HUDEP-2 (cell line): Measurements from ENCODE around the gene PITPNC1.
"Not testable (repeated sequence)": the region's sequence is repeated elsewhere in the genome, so short reads cannot be mapped to it uniquely, and the experiment has no call there.

Experiments used
- DNase-seq, 76 experiments: peaks; one replicate each; lab custom pipeline; 2025; ENCODE audit not compliant: unreplicated experiment in 76 of 76; lab: John Stamatoyannopoulos, UW

PITPNC1 gene

DNA sequence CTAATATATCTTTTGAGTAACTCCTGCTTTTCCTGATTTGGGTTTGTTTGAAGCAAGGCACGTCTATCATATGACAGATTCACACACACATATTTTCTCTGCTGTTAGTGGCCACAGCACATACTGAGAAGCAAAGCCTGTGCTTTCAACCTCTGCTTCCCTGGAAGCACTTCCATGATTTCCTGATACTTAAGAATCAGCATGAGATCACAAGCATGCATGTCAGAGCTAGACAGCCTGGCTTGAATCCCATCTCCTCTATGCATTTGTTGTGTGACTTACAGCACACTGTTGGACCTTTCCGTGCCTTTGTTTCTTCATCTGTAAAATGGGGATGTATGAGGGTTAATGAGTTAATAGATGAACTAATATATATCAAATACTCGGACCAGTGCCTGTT lies 189.6 kb downstream of the PITPNC1 start:
- no peak for DNase-seq

DNA sequence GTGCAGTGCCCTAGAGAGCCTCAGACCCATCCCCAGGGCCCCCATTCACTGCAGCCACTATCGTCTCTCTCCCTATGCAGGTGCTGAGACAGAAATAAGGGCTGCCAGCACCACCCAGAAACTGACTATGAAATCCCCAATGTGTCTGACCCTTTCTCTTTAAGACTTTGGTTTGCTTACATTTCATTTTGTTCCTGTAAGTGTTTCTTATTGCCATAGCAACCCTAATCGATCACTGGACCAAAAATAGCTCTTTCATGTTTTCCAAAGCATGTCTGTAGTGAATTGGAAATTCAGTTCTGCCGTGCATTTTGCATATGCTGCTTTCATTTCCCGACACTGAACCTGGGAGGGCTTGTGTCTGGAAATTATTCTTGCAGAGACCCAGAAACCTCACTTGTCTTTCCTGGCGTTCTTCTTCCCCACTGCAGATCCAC lies 192.0 kb downstream of the PITPNC1 start:
- no peak for DNase-seq

DNA sequence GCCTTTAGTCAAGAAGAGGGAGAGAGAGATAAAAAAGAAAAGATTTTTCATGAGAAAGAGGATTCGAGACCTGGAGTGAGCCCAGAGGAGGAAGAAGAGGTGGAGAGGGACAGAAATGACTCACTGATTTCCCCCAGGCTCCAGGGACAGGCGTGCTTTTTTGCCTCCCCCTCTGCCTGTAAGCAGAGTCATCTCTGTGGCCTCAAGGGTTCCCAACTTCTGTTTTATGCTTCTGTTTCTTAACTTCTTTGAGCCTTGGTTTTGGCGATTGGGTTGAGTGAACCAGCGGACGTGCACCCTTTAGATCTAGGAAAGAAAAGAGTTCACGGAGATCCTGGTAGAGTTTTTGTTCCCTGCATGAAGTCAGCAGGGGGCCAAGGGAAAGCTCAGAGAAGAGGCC lies 192.8 kb downstream of the PITPNC1 start:
- no peak for DNase-seq

DNA sequence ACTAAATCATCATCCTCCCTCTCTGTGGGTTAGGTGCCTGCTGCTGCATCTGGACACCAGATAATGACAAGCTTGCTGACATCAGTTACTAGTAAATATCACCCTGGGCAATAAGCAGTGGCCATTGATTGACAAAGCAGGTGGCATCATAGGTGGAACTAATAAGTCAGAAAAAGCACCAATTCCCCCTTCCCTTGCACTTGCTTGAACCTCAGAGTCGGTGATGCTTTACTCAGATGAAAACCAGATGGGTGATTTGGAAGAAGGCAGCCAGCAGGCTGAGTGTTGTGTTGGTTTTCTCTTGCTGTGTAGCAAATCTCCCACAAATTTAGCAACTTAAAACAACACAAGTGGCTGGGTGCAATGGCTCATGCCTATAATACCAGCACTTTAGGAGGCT lies 193.7 kb downstream of the PITPNC1 start:
- DNase-seq = no peak

DNA sequence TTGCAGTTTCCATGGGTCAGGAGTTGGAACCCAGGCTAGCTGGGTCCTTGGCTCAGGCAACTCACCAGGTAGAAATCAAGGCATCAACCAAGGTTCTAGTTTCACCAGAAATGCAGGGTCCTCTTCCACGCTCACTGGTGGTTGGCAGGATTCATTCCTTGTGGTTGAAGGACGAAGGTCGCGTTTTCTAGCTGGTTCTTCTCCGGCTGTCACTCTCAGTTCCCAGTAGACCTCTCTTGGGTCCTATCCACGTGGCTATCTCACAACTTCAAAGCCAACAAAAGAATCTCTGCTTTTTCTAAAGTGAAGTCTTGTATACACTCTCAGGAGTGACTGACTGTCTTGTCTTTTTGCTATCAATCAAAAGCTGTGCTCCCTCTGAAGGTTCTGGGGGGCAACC lies 194.4 kb downstream of the PITPNC1 start:
- DNase-seq = no peak

DNA sequence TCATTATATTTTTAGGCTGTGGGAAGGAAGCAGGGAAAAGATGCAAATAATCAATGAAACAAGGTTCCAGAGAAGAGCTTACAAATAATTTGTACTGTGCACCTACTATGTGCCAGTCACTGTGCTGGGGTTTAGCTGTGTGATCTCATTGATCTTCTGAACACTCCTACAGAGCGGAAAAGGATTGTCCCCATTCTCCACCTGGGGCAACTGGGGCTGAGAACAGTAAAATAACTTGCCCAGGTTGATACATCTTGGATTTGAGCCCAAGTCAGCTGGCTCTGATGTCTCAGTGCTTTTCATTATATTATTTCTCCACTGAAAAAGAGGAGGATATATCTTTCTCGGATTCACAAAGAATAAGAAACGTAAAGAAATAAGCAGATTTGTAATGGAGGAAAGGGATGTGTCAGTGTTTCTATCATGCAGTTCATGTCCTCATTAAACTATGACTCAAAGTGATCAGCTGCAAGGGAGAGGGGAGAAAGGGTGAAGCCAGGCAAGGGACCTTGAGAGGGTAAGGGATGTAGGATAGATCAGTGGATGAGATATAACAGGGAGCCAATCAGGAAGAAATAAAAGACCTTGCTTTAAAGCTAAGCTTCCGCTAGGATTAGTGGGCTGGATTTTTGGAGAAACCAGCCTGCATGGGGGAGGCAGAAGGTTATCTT lies 197.0 kb downstream of the PITPNC1 start:
- no peak for DNase-seq

DNA sequence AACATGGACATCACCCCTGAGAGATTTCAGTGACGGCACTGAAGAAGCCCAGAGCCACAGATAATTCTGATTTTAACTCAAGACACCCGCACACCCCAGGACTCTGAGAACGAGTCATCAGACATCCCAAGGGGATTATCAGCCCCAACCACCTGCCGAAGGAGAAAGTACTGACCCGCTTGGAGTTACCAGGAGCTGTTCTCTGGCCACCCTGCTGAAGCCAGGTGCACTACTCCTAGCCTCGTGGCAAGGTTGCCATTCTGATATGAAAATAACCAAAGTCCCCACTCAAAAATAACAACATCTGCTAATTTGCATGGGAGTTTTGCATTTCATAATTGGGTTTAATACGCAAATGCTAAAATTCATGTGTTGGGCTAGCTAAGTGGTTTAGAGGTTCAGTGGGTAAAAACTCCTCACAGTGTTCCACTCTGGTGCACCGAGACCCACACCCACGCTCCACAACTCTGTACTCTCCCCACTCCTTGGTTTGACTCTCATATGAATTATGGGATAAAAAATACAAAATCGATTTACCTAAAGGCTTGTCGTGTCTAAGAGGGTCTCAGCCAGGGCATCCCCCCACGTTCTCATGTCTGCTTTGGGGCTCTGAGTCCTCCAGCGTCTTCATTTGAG lies 197.7 kb downstream of the PITPNC1 start:
- DNase-seq = no peak

DNA sequence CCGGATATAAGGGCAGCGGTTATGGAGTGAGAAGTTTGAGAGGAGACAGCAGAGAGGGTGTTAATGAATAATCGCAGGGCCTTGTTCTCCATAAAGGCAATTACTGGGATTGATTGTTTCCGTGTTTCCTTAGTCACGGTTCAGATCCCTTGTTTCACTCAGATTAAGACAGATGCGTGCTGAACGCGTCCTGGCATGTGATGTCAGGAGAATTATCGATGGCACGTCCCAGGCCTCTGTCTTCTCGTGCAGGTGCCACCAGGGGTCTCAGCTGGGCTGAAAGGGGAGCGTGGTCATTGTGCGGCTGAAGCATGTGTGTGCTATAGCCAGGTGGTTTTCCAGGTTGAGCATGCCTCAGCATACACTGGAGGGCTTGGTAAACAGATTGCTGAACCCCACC lies 198.2 kb downstream of the PITPNC1 start:
- no peak for DNase-seq

DNA sequence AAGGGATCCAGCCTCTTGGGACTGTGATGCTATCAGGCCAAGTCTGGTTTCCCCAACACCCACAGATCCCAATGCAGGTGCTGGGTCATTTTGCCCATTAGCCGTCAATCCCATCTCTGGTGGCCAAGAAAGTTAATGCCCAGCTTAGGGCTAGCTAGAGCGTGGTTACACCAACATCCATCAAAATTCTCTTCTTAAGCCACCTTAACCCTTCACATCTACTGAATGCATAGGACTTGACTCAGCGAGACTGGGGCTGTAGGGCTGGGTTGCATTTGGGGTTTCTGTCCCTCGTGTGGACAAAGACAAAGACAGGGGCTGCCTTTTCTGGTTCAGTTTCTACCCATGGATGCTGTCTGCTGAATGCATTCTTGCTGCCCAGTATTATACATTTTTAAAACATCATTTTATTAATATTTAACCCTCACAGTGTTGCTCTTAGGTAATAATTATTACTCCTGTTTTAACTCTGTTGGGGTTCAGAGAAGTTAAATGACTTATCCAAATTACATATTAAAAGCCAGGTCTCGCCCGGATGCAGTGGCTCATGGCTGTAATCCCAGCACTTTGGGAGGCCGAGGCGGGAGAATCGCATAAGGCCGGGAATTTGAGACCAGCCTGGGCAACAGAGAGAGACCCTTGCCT lies 199.5 kb downstream of the PITPNC1 start:
- DNase-seq = no peak

DNA sequence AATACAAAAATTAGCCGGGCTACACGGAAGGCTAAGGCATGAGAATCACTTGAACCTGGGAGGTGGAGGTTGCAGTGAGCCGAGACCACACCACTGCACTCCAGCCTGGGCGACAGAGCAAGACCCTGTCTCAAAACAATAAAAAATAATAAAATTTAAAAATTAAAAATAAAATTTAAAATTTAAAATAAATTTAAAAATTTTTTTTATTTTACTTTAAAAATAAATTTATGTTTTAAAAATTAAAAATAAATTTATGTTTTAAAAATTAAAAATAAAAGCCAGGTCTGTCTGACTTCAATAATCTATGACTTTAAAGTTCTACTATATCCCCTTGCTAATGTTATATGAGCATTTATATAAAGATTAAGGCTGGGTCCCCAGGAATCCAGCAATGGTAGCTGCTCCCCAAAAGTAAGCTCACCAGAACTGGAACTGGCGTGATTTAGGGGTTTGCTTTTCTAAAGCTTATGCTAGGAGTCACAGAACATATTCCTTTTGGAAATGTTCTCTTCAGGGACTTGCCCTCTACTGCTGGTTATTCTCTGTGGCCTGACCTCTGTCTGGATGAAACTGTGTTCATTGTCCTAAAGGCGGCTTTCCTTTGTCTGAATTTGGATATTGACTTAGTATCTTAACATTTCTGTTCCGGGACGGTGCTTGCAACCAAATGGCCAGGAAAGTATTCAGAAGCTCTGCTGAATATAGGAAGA lies 200.5 kb downstream of the PITPNC1 start:
- DNase-seq = no peak

DNA sequence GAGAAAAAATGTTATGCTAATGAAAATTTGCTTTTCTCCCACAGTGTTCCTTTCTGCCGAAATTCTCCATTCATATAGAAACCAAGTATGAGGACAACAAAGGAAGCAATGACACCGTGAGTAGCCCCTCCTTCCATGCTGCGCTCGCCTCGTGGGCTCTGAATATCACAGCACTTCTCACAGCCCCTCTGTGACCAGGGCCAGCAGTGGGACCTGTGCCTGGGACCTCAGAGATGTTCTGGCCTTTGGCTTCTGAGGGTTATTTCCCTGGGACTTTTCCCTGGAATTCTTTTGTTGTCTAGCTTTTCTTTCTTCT lies 201.0 kb downstream of the PITPNC1 start:
- DNase-seq = no peak

DNA sequence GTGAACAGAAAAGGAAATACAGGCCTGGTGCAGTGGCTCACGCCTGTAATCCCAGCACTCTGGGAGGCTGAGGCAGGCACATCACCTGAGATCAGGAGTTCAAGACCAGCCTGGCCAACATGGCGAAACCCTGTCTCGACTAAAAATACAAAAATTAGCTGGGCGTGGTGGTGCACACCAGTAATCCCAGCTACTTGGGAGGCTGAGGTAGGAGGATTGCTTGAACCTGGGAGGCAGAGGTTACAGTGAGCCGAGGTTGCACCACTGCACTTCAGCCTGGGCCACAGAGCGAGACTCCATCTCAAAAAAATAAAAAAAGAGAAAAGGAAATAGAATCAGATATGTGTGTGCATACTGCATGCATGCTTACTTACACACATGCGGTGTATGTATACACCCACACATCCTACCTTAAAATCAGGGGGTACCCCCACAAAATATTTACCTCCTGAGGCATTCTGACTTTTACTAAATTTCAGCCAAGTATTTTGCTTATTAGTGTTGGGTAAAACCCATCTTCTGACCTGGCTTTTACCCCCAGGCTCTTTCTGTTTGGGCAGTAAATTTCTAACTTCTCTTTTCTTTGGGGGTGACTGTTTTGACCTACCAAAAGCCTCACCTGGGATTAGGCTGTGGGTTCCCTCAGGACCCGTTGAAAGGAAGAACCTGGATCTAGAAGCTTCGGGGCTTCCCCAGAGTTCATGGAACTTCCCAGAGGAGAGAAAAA lies 201.8 kb downstream of the PITPNC1 start:
- not testable (repeated sequence) for DNase-seq

DNA sequence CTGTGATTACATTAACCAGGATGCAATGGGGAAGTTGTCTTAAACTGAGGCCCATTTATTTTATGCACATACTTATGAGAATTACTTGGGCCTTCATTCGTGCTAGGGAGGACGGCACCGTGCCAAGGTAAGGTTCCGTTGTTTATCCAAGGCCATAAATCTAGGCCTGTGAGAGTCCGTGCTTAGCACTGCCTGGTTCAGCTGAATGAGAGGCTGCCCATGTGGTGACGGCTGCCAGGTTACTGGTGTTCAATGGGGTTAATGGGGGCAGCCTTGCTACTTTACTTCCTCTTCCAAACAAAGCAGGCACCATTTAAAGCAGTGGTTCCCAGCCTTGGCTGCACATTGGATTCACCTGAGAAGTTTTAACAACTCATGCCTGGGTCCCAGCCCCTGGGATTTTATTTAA lies 205.6 kb downstream of the PITPNC1 start:
- DNase-seq = no peak

DNA sequence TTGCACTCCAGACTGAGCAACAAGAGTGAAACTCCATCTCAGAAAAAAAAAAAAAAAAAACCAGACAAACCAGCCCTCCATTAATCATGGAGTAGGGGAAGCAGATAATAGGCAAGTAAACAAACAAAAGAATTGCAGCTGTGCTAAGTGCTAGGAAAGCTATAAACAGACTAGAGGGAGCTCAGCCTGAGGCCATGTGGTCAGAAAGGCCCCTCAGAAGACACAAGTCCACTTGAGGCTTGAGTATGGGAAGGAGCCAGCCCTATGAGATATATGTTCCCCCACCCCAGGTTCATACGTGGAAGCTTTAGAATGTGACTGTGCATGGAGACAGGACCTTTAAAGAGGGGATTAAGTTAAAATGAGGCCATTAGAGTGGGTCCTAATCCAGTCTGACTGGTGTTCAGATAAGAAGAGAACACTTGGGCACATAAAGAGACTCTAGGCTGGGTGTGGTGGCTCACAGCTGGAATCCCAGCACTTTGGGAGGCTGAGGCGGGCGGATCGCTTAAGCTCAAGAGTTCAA lies 208.1 kb downstream of the PITPNC1 start:
- DNase-seq = no peak

DNA sequence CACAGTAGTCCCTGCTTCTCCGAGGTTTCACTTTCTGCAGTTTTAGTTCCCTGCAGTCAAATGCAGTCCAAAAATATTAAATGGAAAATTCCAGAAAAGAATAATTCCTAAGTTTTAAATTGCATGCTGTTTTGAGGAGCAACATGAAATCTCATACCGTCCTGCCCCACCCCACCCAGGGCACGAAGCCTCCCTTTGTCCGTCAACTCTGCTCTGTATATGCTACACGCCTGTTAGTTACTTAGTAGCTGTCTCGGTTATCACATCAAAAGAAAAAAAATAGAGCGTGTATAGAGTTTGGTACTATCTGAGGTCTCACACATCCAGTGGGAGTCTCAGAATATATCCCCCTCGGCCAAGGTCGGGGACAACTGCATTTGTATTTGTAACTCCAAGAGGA lies 211.2 kb downstream of the PITPNC1 start:
- DNase-seq = no peak

DNA sequence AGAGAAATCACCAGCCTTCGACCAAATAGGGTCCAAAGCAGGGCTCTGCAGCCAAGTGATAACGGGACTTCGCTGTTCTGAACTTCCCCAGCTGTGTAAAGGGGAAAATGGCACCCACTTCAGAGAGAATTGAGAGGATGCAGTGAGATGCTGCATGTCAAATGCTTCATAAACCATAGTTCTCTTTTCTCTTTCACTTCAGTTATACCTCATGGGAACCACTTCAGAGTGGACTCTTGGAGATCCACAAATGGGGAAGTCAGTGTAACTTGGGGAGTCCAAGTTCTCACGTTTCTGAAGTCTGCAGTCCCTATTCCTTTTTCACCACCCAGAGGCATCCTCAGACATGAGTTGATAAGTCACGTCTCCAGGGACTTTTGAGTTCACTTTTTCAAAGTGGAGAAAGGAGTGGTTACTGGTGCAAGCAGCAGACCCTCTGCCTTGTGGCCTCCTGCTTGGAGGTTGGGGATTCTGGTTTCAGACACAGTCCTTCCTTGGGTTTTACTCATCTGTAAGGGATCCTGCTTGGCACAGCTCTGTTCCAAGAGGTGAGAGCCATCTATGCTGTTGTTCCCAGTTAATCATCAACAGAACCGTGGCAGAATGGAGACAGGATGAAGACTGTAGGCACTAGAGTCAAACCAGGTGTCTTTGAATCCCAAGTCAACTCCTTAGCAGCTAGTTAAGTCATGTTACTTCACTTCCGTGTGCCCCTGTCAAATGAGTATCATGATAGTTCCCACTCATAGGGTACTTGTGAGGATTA lies 217.2 kb downstream of the PITPNC1 start:
- DNase-seq = no peak

DNA sequence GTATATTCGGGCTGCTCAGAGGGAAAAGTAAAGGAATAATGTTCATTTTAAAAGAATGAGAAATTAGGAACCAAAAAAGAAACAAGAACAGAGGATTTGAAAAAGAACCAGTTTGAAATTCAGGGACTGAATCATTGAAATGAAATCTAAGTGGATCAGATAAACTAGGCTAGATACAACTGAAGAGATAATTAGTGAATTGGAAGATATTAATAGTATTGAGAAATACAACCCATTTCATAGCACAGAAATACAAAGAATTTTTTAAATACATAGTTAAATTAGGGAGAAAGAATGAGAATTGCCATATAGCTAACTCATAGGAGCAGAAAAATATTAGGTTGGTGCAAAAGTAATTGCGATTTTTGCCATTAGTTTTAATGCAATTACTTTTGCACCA lies 223.3 kb downstream of the PITPNC1 start:
- no peak for DNase-seq

DNA sequence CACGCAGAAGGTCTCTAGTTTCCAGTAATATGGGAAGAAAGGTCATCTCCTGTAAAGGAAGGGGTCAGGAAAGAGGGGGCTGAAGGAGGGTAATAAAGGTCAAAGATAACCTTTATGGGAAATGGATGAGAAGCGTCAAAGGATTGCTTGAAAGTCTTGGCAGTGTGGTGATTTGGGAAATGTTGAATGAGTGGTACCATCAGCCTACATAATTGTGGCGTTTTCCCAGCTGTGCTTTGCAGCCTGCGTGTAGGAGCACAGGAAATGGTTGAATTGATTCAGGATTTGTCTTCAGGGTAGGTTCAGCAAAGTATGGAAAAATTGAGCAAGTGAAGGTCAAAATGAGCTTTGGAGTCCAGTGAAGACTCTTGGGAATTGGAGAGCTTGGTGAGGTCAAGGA lies 224.8 kb downstream of the PITPNC1 start:
- DNase-seq = no peak

DNA sequence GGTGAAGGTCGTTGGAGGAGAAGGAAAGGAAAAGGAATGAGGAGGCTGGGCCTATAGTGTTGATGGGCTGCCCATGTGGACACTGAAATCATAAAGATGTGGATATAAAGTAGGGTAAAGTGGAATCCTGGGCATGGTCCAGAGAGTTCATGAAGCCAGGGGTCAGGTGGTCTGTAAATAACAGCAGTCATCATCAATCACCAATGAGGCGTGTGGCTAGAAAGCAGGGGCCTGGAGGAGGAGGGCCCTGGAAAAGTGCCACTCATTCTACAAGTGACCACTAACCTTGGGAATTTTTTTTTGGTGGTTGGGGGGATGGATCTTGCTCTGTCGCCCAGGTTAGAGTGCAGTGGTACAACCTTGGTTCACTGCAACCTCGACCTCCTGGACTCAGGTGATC lies 225.4 kb downstream of the PITPNC1 start:
- no peak for DNase-seq

DNA sequence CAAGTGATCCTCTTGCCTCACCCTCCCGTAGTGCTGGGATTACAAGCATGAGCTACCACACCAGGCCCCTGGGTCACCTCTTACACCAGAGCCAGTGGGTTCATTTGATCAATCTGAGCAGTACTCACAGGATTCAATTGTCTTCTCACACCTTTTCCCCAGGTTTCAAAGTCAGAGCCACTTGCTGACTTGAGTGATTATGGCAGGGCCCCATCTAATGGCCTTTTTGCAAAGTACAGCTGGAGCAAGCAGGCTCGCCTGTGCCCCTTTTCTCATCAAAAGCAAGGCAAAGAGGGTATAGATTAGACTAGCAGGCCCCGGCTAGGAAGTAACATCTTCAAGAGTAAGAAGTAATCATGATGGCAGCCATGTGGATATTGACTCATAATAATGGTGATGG lies 225.9 kb downstream of the PITPNC1 start:
- DNase-seq = peak in 13 of 76 experiments; percentile 0 to 20 (median 7)
